AG04450 (cell line): ENCODE data around the gene DHRS1. TPM values are rescaled to one million over a fixed set of nuclear protein-coding genes. Genes with fewer than 3 reads are reported as not detected.

Experiments
- CTCF ChIA-PET: fragments of 300-600, 350-600 bp; formaldehyde crosslinking; extraction: SDS; loops from one replicate; lab custom pipeline; 2022; ENCODE audit warnings: antibody characterized with exemption, inconsistent platforms; lab: Charles Lee
- POLR2A ChIA-PET: fragments of 350-600 bp; formaldehyde crosslinking; extraction: SDS; loops from one replicate; lab custom pipeline; 2021; ENCODE audit warnings: antibody characterized with exemption, inconsistent platforms; lab: Yijun Ruan, JAX
- DNase-seq: peaks from one replicate; pipeline ENCODE4 v3.0.0-alpha.2; 2011; ENCODE audit warnings: low read depth, low spot score
- H3K27ac ChIP-seq: one replicate; pipeline ENCODE4 v1.5.1; 2012; ENCODE audit warnings: low read depth, low read length, control low read depth
- H3K27me3 ChIP-seq: one replicate; pipeline ENCODE4 v1.6.0; 2012; ENCODE audit warnings: low read length; ENCODE audit not compliant: control insufficient read depth, insufficient read depth
- H3K4me3 ChIP-seq: 2 replicates; pipeline ENCODE4 v1.5.1; 2011; ENCODE audit warnings: mild to moderate bottlenecking, low read depth, low read length, control low read depth
- H3K9me3 ChIP-seq: 2 replicates; pipeline ENCODE4 v1.5.1; 2012; ENCODE audit warnings: low read length; ENCODE audit not compliant: control insufficient read depth, insufficient read depth
- CTCF ChIP-seq: IDR thresholded peaks from 2 replicates; pipeline ENCODE4 v1.5.1; 2011; ENCODE audit warnings: low read depth, low read length, control low read depth, inconsistent platforms
- polyA plus RNA-seq: library from polyadenylated mRNA; depleted of rRNA; stranded (reverse); fragments of >200 nt; gene quantifications from 2 replicates; pipeline ENCODE4 v1.2.3, GENCODE V29; 2011

The DHRS1 gene
- polyA plus RNA-seq, 1 experiment = 33.8 TPM

GRCh38 chr14:24263848-24264247, 35.7 kb downstream of the DHRS1 start:
- no peak for TF ChIP-seq CTCF
- Histone ChIP-seq H3K27ac (no peak overlapping the region), H3K9me3 (no peaks in the 10 kb centered on the region), H3K27me3 (no peaks in the 10 kb centered on the region), H3K4me3 (no peak overlapping the region)
- no peak for DNase-seq
- CTCF ChIA-PET = interaction anchor here (1.4 kb wide), 1 partner anchor 168 kb away, joined by 3 read pairs; no protein-coding TSS in a partner anchor
- POLR2A ChIA-PET = interaction anchor here (1.8 kb wide), 1 partner anchor 21 kb away, joined by 4 read pairs; the partner anchor contains the start of gene TINF2

GRCh38 chr14:24262821-24263733, 36.5 kb downstream of the DHRS1 start, which contains the start of gene TGM1:
TGM1 (minus strand) TSS chr14:24263177; CDS start chr14:24262352, 825 bp downstream.
- no peaks in the 10 kb centered on the region for H3K27me3 ChIP-seq
- no peak within 1 kb of the TSS for H3K27ac ChIP-seq
- TF ChIP-seq CTCF = no peak
- H3K4me3 ChIP-seq = no peak within 1 kb of the TSS
- DNase-seq = no peak
- H3K9me3 ChIP-seq = no peaks in the 10 kb centered on the region
- POLR2A ChIA-PET = no interaction called here
- CTCF ChIA-PET = interaction anchor here (1.3 to 1.4 kb wide), 2 partner anchors 20 to 168 kb away, joined by 3 read pairs; partner anchors contain the start of gene TINF2

GRCh38 chr14:24261969-24262327, 37.6 kb downstream of the DHRS1 start:
- Histone ChIP-seq H3K9me3 (no peaks in the 10 kb centered on the region), H3K27me3 (no peaks in the 10 kb centered on the region), H3K4me3 (no peak overlapping the region), H3K27ac (no peak overlapping the region)
- no peak for TF ChIP-seq CTCF
- ChIA-PET POLR2A (interaction anchor here (1.3 kb wide), 1 partner anchor 9 kb away, joined by 4 read pairs; no protein-coding TSS in a partner anchor), CTCF (interaction anchor here (1.3 kb wide), 1 partner anchor 19 kb away, joined by 3 read pairs; the partner anchor contains the start of gene TINF2)
- DNase-seq = no peak

- POLR2A ChIA-PET = interaction anchor here (1.3 kb wide), 1 partner anchor 10 kb away, joined by 4 read pairs; no protein-coding TSS in a partner anchor
Observed at GRCh38 chr14:24261256-24261968, 38.2 kb downstream of the DHRS1 start.

More at GRCh38 chr14:24261256-24261968, 38.2 kb downstream of the DHRS1 start:
- Histone ChIP-seq H3K9me3 (no peaks in the 10 kb centered on the region), H3K4me3 (no peak overlapping the region), H3K27ac (no peak overlapping the region), H3K27me3 (no peaks in the 10 kb centered on the region)
- no peak for DNase-seq
- TF ChIP-seq CTCF = no peak
- CTCF ChIA-PET = interaction anchor here (1.1 to 1.3 kb wide), 2 partner anchors 19 to 46 kb away, joined by 3 read pairs; partner anchors contain the start of genes CIDEB and TINF2
